HepG2 (cell line): ENCODE measurements around the gene FOSB. TPM values are rescaled to one million over a fixed set of nuclear protein-coding genes. Genes with fewer than 3 reads are reported as not detected.

ENCODE experiments used
- AHR ChIP-seq: IDR thresholded peaks from 2 replicates; pipeline ENCODE4 v1.6.1; 2018; ENCODE audit warnings: missing genetic modification reagents, missing compliant biosample characterization
- CREB1 ChIP-seq, 2 experiments: fragments of 450-650 bp in 1 of 2; IDR thresholded peaks; 2 replicates each; pipeline ENCODE4 v1.6.1; 2016 to 2017; ENCODE audit warnings: control low read depth in 1 of 2, mild to moderate bottlenecking in 1 of 2, missing compliant biosample characterization in 1 of 2, missing genetic modification characterization in 1 of 2
- IKZF1 ChIP-seq: fragments of 450-650 bp; IDR thresholded peaks from 2 replicates; pipeline ENCODE4 v1.7.1; 2016
- NCOA5 ChIP-seq: sonication (generic); formaldehyde crosslinking; IDR thresholded peaks from 2 replicates; pipeline ENCODE4 v1.4.0; 2020; ENCODE audit warnings: missing genetic modification reagents
- NFE2L1 ChIP-seq: sonication (generic); formaldehyde crosslinking; IDR thresholded peaks from 2 replicates; pipeline ENCODE4 v1.4.0; 2020; ENCODE audit warnings: missing genetic modification reagents, mild to moderate bottlenecking, borderline replicate concordance
- POLR2AphosphoS2 ChIP-seq: IDR thresholded peaks from 2 replicates; pipeline ENCODE4 v1.6.1; 2011; ENCODE audit warnings: low read depth, low read length, improper control_type of control experiment
- SETDB1 ChIP-seq: sonication (generic); formaldehyde crosslinking; IDR thresholded peaks from 2 replicates; pipeline ENCODE4 v1.5.1; 2020; ENCODE audit warnings: missing genetic modification reagents, mild to moderate bottlenecking, borderline replicate concordance
- SNAI1 ChIP-seq: sonication (generic); formaldehyde crosslinking; IDR thresholded peaks from 2 replicates; pipeline ENCODE4 v1.5.0; 2020; ENCODE audit warnings: mild to moderate bottlenecking, missing genetic modification reagents, borderline replicate concordance
- SNAPC2 ChIP-seq: sonication (generic); formaldehyde crosslinking; IDR thresholded peaks from 2 replicates; pipeline ENCODE4 v1.8.1; 2022; ENCODE audit warnings: mild to moderate bottlenecking, missing genetic modification reagents
- SSRP1 ChIP-seq: IDR thresholded peaks from 2 replicates; pipeline ENCODE4 v1.6.1; 2016; ENCODE audit warnings: control low read depth
- THAP9 ChIP-seq: sonication (generic); formaldehyde crosslinking; IDR thresholded peaks from 2 replicates; pipeline ENCODE4; 2020; ENCODE audit warnings: missing genetic modification reagents, mild to moderate bottlenecking, borderline replicate concordance
- TMF1 ChIP-seq: sonication (generic); formaldehyde crosslinking; IDR thresholded peaks from 2 replicates; pipeline ENCODE4 v1.8.1; 2022; ENCODE audit warnings: low read depth, missing genetic modification reagents
- ZBTB1 ChIP-seq: sonication (generic); formaldehyde crosslinking; IDR thresholded peaks from 2 replicates; pipeline ENCODE4 v1.4.0; 2020; ENCODE audit warnings: missing genetic modification reagents, borderline replicate concordance
- ZBTB10 ChIP-seq: sonication (generic); formaldehyde crosslinking; IDR thresholded peaks from 2 replicates; pipeline ENCODE4 v1.4.0; 2020; ENCODE audit warnings: missing genetic modification reagents, borderline replicate concordance
- ZBTB7A ChIP-seq: sonication (generic); formaldehyde crosslinking; IDR thresholded peaks from 2 replicates; pipeline ENCODE4 v1.8.0; 2022; ENCODE audit warnings: mild to moderate bottlenecking, missing genetic modification reagents
- ZFAT ChIP-seq: sonication (generic); formaldehyde crosslinking; conservative IDR thresholded peaks from 2 replicates; pipeline ENCODE4 v1.8.1; 2023; ENCODE audit warnings: missing genetic modification reagents, inconsistent platforms
- ZNF143 ChIP-seq: sonication (generic); formaldehyde crosslinking; IDR thresholded peaks from 2 replicates; pipeline ENCODE4 v1.4.0; 2020; ENCODE audit warnings: missing genetic modification reagents
- ZNF17 ChIP-seq: sonication (generic); formaldehyde crosslinking; IDR thresholded peaks from 2 replicates; pipeline ENCODE4 v1.5.0; 2020; ENCODE audit warnings: mild to moderate bottlenecking, missing genetic modification reagents
- ZNF33B ChIP-seq: sonication (generic); formaldehyde crosslinking; IDR thresholded peaks from 2 replicates; pipeline ENCODE4 v1.5.1; 2020; ENCODE audit warnings: mild to moderate bottlenecking, missing genetic modification reagents
- ZNF75D ChIP-seq: sonication (generic); formaldehyde crosslinking; IDR thresholded peaks from 2 replicates; pipeline ENCODE4 v1.8.1; 2023; ENCODE audit warnings: missing genetic modification reagents, mild to moderate bottlenecking, borderline replicate concordance
- ZNF781 ChIP-seq: sonication (generic); formaldehyde crosslinking; IDR thresholded peaks from 2 replicates; pipeline ENCODE4 v1.5.1; 2020; ENCODE audit warnings: borderline replicate concordance, mild to moderate bottlenecking, missing genetic modification reagents; ENCODE audit errors: not compliant biosample characterization
- ZSCAN22 ChIP-seq: sonication (generic); formaldehyde crosslinking; IDR thresholded peaks from 2 replicates; pipeline ENCODE4 v1.4.0; 2020; ENCODE audit warnings: mild to moderate bottlenecking, missing genetic modification reagents
- polyA plus RNA-seq, 8 experiments: library from polyadenylated mRNA; depleted of rRNA in 3 of 8; stranded (reverse) in 7 of 8; unstranded in 1 of 8; fragments of >200 nt; fragmentation: Illumina TruSeq in 4 of 8; extraction: Trizol in 4 of 8; gene quantifications; 2 replicates each; pipeline versions ENCODE4 v1.2.1 to v1.2.3, GENCODE V29; 2011 to 2016; ENCODE audit warnings: low read depth in 4 of 8, missing spikeins in 1 of 8, mixed read lengths in 1 of 8; ENCODE audit not compliant: insufficient read depth in 1 of 8
- total RNA-seq, 5 experiments: library from RNA; depleted of rRNA; stranded (reverse); fragments of >200 nt; fragmentation: Illumina TruSeq; extraction: Trizol; gene quantifications; 2 replicates each; pipeline ENCODE4 v1.2.3, GENCODE V29; 2016; ENCODE audit warnings: low read depth in 1 of 5
- TF ChIP-seq, protein P1 (sequence below): sonication (generic); formaldehyde crosslinking; IDR thresholded peaks from 2 replicates; pipeline ENCODE4 v1.8.1; 2023; ENCODE audit warnings: missing genetic modification reagents, mild to moderate bottlenecking, borderline replicate concordance
- TF ChIP-seq, protein P2 (sequence below): IDR thresholded peaks from 2 replicates; pipeline ENCODE4 v1.6.1; 2018; ENCODE audit warnings: missing genetic modification reagents

Gene FOSB
- total and polyA plus RNA-seq, 2 of the 13 experiments (the other 11 are each of a cell fraction or from before 2014, with no cell fraction given) = 2.8 to 6.0 TPM

DNA sequence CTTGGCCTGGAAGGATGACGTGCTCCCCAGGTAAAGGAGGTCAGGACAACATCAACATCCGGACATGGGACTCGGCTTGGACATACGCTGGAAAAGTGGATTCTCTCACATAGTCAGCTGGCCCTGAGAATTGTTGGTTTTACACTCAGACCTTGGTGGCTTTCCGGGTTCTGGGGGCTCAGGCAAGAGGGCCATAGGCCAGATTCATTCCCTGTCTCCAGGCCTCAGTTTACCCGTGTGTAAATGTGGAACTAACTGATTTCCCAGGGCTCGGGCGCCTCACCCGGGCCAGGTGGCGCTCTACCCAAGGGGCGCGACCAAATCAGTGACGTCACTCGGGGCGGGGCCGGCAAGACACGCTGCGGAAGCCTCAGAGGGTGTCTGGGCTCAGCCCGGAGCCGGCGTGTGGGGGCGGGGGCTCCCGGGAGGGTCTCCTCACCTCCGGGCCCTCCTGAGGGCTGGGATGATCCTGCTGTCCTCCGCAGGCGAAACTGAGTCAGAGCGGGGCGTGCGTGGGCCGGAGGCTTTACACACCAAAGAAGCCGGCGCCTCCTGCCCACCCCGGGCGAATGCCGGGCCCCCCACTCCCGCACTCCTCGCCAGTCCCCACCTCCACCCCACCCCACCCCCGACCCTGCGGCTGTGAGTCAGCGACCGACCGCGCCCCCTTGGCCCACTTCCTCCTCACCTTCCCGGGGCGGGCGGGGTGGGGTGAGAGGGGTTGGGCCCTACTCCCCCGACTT is 38.6 kb downstream of the FOSB start (continued):
- TF ChIP-seq SNAI1 (CRISPR knock-in tag) (peak; percentile 70; the same call in 1 of the 2 replicates), ZBTB1 (no peak), NCOA5 (CRISPR knock-in tag) (no peak), SNAPC2 (no peak), ZNF143 (CRISPR knock-in tag) (no peak), THAP9 (CRISPR knock-in tag) (peak; percentile 35; the same call in 1 of the 2 replicates), SSRP1 (CRISPR knock-in tag) (0 out of 2 replicates have a peak, but pooled peaks have one; percentile 4), AHR (no peak; the same call in 1 of the 2 replicates), POLR2AphosphoS2 (no peak), TMF1 (CRISPR knock-in tag) (no peak), ZNF33B (no peak), ZFAT (CRISPR knock-in tag) (no peak), ZBTB7A (CRISPR knock-in tag) (peak; percentile 76), CREB1 (IDR thresholded peaks at IDR 0.05) (peak; percentile 99), CREB1 (CRISPR knock-in tag; IDR thresholded peaks at IDR 0.05) (peak; percentile 96), ZSCAN22 (CRISPR knock-in tag) (no peak), SETDB1 (CRISPR knock-in tag) (no peak), ZBTB10 (CRISPR knock-in tag) (no peak), NFE2L1 (CRISPR knock-in tag) (no peak), ZNF781 (CRISPR knock-in tag) (no peak), ZNF75D (CRISPR knock-in tag) (no peak), ZNF17 (CRISPR knock-in tag) (no peak), IKZF1 (no peak)
- TF ChIP-seq, protein P1, sequence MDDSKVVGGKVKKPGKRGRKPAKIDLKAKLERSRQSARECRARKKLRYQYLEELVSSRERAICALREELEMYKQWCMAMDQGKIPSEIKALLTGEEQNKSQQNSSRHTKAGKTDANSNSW (CRISPR knock-in tag) = no peak
- TF ChIP-seq, protein P2, sequence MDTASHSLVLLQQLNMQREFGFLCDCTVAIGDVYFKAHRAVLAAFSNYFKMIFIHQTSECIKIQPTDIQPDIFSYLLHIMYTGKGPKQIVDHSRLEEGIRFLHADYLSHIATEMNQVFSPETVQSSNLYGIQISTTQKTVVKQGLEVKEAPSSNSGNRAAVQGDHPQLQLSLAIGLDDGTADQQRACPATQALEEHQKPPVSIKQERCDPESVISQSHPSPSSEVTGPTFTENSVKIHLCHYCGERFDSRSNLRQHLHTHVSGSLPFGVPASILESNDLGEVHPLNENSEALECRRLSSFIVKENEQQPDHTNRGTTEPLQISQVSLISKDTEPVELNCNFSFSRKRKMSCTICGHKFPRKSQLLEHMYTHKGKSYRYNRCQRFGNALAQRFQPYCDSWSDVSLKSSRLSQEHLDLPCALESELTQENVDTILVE = no peak
